Coronary artery (tissue), 2 donors: ENCODE data around the gene ATP6AP1.

Experiments
- DNase-seq: peaks from one replicate; pipeline ENCODE4 v3.0.0-alpha.2; 2017; ENCODE audit warnings: low spot score
- H3K27ac ChIP-seq, 2 donors: fragments of 200-600 bp; sonication (generic); one replicate each; pipeline ENCODE4 v1.5.1; 2016 to 2019
- H3K4me3 ChIP-seq: fragments of 200-600 bp; sonication (generic); 2 replicates; pipeline ENCODE4 v1.5.1; 2016; ENCODE audit warnings: mild to moderate bottlenecking, moderate library complexity
- TF ChIP-seq, protein P1 (sequence below): fragments of 200-600 bp; sonication (generic); IDR thresholded peaks from one replicate; pipeline ENCODE4 v1.5.1; 2019; ENCODE audit warnings: antibody characterized with exemption

ATP6AP1 gene

DNA sequence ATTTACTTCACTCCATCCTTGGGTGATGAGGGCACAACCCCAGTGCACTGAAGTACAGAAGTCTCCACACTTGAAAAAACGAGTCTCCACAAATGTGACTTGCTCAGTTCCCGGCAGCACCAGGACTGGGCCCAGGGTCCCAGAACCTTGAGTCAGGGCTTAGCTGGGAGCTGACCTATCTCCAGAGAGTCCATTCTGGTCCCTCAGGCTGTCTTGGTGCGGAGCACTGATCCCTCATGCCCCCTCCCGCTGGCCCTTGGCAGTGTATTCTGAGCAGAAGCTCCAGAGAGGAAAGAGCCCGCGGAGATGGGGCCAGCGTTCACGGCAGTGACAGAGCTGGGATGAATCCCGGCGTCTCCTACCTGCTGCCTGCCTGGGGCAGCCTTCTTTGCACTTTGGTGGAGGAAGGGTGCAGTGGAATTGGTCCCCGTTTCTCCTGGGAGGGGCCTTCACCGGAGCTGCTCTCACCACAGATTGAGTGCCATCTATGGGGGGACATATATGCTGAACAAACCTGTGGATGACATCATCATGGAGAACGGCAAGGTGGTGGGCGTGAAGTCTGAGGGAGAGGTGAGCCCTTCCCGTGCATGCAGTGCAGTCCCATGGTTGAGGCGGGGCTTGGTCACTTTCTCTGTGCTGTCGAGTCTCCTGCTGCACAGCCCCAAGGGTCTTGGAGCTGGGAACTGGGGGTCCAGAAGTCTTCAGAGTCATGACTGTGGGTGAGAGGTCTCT is 12.3 kb downstream of the ATP6AP1 start:
- no peak overlapping the region for H3K27ac ChIP-seq
- no peak overlapping the region for H3K4me3 ChIP-seq
- TF ChIP-seq, protein P1, sequence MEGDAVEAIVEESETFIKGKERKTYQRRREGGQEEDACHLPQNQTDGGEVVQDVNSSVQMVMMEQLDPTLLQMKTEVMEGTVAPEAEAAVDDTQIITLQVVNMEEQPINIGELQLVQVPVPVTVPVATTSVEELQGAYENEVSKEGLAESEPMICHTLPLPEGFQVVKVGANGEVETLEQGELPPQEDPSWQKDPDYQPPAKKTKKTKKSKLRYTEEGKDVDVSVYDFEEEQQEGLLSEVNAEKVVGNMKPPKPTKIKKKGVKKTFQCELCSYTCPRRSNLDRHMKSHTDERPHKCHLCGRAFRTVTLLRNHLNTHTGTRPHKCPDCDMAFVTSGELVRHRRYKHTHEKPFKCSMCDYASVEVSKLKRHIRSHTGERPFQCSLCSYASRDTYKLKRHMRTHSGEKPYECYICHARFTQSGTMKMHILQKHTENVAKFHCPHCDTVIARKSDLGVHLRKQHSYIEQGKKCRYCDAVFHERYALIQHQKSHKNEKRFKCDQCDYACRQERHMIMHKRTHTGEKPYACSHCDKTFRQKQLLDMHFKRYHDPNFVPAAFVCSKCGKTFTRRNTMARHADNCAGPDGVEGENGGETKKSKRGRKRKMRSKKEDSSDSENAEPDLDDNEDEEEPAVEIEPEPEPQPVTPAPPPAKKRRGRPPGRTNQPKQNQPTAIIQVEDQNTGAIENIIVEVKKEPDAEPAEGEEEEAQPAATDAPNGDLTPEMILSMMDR: no peak
- no peak for DNase-seq

DNA sequence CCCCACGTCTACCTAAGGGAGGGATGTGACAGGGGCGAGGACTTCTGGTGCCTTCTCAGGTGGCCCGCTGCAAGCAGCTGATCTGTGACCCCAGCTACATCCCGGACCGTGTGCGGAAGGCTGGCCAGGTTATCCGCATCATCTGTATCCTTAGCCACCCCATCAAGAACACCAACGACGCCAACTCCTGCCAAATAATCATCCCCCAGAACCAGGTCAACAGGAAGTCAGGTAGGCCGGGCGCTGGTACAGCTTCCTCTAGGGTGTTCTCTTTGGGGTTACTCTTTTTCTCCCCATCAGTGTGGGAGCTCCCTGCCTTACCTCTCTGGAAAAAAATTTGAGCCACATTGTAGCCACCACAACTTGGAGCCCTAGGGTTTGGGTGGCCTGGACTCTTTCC is 13.1 kb downstream of the ATP6AP1 start:
- no peak for DNase-seq
- Histone ChIP-seq H3K27ac (no peak overlapping the region), H3K4me3 (no peak overlapping the region)
- TF ChIP-seq, protein P1: no peak

DNA sequence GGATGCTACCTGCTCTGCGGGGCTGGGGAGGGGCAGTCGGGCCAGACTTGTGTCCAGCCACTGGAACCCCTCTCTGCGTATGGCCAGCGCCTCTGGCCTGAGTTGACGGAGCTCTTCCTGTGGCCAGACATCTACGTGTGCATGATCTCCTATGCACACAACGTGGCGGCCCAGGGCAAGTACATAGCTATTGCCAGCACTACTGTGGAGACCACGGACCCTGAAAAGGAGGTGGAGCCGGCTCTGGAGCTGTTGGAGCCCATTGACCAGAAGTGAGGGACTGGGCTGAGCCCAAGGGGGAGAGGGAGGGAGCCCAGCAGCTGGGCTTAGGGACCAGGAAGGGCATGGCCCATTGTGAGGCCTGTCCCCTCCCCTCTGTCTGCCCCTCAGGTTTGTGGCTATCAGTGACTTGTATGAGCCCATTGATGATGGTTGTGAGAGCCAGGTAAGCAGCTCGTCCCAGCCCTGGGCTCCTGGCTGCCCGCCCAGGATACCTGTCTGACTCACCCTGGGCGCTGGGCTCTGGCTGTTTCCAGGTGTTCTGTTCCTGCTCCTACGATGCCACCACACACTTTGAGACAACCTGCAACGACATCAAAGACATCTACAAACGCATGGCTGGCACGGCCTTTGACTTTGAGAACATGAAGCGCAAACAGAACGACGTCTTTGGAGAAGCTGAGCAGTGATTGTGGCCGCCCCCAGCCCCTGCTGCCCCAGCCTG is 13.7 kb downstream of the ATP6AP1 start:
- no peak overlapping the region for H3K4me3 ChIP-seq
- H3K27ac ChIP-seq: no peak overlapping the region
- TF ChIP-seq, protein P1: no peak
- DNase-seq: no peak

DNA sequence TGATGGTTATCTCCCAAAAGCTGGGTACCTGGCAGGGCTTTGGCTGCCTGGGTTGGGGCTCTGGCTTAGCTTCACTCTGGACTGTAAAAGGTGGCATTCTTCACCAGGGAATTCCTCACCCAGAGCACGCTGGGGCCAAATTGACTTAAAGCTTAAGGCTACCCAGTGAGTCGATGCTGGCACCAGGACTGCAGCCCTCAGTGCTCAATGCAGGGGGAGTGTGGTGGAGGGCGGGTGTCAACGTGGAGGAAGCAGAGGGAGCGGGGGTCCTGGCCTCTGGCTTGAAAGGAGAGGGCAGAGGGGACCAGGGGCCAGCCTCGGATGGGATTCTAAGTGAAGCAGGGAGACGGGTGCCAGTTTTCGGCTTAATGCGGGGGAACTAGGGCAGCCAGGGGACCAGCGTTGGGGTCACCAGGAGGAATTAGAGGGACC is 15.0 kb downstream of the ATP6AP1 start:
- TF ChIP-seq, protein P1: no peak
- Histone ChIP-seq H3K27ac (peak overlapping the region; percentile 57 to 84), H3K4me3 (peak overlapping the region; percentile 73)
- no peak for DNase-seq

DNA sequence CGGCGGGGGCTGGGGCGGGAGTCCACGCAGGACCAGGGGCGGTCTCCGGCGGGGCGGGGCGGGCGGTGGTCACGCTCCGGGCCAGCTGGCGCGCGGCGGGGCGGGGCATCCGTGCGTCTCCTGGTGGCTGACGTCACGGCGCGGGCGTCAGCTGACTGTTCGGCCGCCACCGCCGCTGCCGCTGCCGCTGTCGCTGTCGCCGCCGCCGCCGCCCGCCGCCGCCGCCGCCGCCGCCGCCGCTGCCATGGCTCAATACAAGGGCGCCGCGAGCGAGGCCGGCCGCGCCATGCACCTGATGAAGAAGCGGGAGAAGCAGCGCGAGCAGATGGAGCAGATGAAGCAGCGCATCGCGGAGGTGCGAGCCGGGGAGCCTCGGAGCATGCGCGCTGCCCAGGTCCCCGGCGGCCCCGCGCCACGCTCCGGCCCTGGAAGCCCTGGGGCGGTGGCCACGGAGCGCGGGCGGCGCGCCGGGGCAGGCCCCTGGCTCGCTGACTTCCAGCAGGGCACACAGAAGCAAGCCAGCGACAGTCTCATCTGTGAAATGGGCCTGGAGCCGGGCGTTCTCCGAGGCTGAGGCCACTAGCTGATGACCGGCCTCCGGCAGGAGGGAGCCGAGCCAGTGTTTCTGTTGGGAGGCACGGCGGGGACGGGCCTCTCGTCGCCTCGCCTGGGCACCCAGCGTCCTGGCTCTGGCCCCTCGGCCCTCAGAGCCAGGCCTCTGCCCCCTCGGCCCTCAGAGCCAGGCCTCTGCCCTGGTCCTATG is 15.7 kb downstream of the ATP6AP1 start, which contains the start of gene FAM50A:
Gene FAM50A, plus strand, starts transcription at position 150 of the 763 bp plus-strand sequence. Its CDS starts 95 bp downstream, at position 245.
- Histone ChIP-seq H3K4me3 (peak within 1 kb of the TSS; percentile 73), H3K27ac (peak within 1 kb of the TSS; percentile 74 to 84)
- TF ChIP-seq, protein P1: no peak
- peak; percentile 84 for DNase-seq

DNA sequence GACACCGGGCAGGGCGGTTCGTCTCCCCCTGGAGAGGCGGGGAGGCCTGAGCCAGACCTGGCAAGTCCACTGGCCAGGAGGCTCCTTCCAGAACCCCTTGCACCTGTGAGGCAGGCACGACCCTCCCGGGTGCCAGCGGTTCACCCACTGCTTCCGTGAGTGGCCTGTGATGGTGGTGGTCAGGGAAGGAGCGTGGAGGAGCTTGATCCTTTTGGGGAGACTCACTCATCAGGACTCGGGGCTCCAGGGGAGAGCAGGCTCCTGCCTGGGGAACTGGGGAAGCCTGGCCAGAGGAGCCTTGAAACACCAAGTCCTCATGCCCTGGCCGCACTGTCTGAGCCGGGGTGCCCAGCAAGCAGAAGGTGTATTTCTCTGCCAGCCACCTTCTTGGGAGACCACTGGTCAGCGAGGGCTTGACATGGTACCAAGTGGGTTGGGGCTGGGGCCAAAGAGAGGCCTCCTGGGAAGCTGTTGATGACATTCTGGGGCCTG is 16.3 kb downstream of the ATP6AP1 start:
- Histone ChIP-seq H3K27ac (peak overlapping the region; percentile 74 to 84), H3K4me3 (peak overlapping the region; percentile 73)
- TF ChIP-seq, protein P1: no peak
- no peak for DNase-seq
